Fibroblast of mammary gland (primary cell): ENCODE results near the gene DMTF1.

Experiments
- DNase-seq: peaks from one replicate; pipeline ENCODE4 v3.0.0-alpha.2; 2010; ENCODE audit warnings: low read depth
- H3K4me3 ChIP-seq: 2 replicates; pipeline ENCODE4 v1.5.1; 2011; ENCODE audit warnings: low read depth, mild to moderate bottlenecking, low read length, moderate library complexity; ENCODE audit not compliant: control insufficient read depth
- TF ChIP-seq, protein P1 (sequence below): conservative IDR thresholded peaks from 2 replicates; pipeline ENCODE4 v1.5.1; 2011; ENCODE audit warnings: low read depth, low read length, inconsistent platforms; ENCODE audit not compliant: control insufficient read depth, insufficient read depth

Gene DMTF1

DNA sequence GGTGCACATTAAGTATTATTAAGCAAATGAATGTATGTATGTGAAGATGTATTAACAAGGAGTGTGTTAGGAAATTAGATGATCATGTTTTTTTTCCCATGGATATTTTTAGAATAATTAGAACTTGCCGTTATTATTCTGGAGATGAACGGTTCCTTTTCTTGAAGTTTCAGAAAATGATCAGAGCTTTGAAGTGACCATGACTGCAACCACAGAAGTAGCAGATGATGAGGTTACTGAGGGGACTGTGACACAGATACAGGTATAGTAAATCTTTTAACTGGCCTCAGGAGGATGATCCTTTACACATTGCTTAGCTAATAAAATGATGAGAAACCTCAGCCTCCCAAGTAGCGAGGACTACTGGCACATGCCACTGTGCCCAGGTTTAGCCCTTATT lies 18.6 kb downstream of the DMTF1 start:
- TF ChIP-seq, protein P1, sequence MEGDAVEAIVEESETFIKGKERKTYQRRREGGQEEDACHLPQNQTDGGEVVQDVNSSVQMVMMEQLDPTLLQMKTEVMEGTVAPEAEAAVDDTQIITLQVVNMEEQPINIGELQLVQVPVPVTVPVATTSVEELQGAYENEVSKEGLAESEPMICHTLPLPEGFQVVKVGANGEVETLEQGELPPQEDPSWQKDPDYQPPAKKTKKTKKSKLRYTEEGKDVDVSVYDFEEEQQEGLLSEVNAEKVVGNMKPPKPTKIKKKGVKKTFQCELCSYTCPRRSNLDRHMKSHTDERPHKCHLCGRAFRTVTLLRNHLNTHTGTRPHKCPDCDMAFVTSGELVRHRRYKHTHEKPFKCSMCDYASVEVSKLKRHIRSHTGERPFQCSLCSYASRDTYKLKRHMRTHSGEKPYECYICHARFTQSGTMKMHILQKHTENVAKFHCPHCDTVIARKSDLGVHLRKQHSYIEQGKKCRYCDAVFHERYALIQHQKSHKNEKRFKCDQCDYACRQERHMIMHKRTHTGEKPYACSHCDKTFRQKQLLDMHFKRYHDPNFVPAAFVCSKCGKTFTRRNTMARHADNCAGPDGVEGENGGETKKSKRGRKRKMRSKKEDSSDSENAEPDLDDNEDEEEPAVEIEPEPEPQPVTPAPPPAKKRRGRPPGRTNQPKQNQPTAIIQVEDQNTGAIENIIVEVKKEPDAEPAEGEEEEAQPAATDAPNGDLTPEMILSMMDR = no peak
- no peak overlapping the region for H3K4me3 ChIP-seq
- DNase-seq = no peak

DNA sequence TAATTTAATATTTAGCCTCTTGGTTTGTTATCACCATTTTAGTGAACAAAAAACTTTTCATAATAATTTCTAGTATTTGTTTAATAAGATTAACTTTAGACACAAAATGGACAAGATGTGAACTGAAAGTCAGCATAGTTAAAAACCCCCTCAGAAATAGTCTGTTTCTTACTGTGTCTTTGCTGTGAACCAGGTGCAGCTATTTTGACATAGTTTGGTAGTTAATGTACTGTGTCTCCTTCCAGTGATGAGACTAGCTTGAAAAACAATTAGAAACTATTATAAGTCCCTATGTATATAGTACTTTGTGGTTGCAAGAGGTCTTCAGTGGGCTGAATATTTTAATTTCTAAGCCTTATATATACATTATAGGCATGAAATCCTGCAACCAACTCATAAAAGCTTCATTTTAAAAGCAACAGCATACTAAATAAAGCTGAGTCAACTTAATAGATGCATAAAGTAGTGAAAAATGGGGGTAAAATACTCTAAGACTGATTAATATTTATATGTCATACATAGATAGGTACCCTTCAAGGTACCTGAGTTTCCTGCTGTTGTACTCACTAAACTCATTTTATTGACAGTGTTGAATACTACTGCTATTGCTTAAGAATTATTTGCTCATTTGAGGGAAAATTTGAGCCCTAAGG lies 19.2 kb downstream of the DMTF1 start:
- DNase-seq = no peak
- TF ChIP-seq, protein P1 = no peak

DNA sequence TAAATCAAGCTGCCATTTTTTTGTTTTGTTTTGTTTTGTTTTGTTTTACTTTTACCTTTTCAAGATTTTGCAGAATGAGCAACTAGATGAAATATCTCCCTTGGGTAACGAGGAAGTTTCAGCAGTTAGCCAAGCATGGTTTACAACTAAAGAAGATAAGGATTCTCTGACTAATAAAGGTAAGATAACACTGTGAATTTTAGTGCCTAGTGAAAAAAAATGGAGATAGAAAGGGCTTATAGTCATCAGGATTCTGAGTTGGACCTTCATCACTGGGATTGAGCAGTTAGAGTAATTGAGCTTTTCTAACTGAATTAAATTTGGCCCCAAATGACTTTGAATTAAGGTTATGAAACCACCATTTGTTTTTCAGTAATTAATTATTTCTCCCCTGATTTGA lies 21.2 kb downstream of the DMTF1 start:
- TF ChIP-seq, protein P1 = no peak
- DNase-seq = no peak
- H3K4me3 ChIP-seq = no peak overlapping the region

More for the DNA sequence above, 19.2 kb downstream of the DMTF1 start:
- no peak overlapping the region for H3K4me3 ChIP-seq

DNA sequence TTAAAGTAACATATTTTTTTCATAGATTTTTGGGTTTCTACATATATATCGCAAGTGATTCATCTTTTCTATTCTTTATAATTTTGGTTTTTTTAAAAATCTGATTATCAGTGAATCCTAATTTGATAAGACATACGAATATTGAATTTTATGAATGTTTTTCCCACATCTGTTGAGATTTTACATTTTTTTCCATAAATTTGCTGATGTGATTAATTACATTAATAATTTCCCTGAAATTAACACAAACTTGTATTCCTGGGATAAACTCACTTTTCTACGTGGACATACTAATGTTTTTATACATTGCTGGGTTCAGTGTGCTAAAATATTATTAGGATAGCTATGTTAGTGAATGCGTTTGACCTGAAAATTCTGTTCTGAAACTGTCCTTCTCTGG lies 26.1 kb downstream of the DMTF1 start:
- DNase-seq = no peak
- TF ChIP-seq, protein P1 = no peak
- no peak overlapping the region for H3K4me3 ChIP-seq

DNA sequence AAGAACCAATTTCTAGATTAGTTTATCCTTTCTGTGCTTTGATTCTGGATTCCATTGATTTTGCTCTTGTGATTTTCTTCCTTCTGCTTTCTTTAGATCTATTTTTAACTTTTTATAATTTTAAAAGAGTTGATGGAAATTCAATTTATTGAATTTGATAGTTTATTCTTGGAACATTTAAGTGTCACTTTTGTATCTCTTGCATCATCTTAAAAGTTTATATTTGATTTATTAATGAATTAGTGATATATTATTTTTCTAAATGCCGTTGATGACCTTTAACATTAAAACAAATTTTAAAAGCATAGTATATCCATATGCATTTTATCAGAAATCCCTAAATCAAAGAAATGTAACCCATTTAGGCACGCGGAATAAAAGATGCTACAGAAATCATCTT lies 26.9 kb downstream of the DMTF1 start:
- DNase-seq = no peak
- TF ChIP-seq, protein P1 = no peak
- H3K4me3 ChIP-seq = no peak overlapping the region

GRCh38 chr7:87187120-87187519 lies 34.9 kb downstream of the DMTF1 start:
- no peak for DNase-seq
- TF ChIP-seq, protein P1 = no peak

DNA sequence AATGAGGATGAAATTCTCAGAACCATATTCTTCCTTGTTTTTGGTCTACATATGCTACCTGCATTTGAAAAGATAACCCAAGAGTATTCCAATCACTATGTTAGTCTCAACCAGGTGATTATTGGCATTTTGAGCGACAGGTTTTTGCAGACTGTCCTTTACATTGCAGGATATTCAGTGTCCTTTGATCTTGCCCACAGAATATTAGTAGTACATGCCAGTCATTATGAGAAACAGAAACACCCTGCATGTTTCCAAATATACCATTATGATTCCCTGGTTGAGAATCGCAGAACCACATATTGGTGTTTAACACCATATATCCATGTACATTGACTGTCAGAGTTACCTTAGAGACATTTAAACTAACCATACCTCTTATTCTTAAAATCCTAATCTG lies 36.7 kb downstream of the DMTF1 start:
- no peak for DNase-seq
- no peak overlapping the region for H3K4me3 ChIP-seq
- TF ChIP-seq, protein P1 = no peak

More at GRCh38 chr7:87187120-87187519, 34.9 kb downstream of the DMTF1 start:
- H3K4me3 ChIP-seq = no peak overlapping the region
